Uterus (tissue), 2 donors: ENCODE data around the gene NRTN.

Experiments
- POLR2A ChIP-seq, 2 donors: fragments of 450-650 bp; IDR thresholded peaks; one replicate each; pipeline ENCODE4 v1.6.1; 2016; ENCODE audit warnings: antibody characterized with exemption in 2 of 2, mild to moderate bottlenecking in 1 of 2, moderate library complexity in 1 of 2
- TF ChIP-seq, protein P1 (sequence below), 4 experiments: fragments of 200-600 bp in 2 of 4; fragments of 450-650 bp in 2 of 4; sonication (generic) in 2 of 4; IDR thresholded peaks; one replicate each; pipeline ENCODE4 v1.5.1; 2016 to 2019; ENCODE audit warnings: antibody characterized with exemption in 4 of 4, mild to moderate bottlenecking in 2 of 4, moderate library complexity in 1 of 4

DNA sequence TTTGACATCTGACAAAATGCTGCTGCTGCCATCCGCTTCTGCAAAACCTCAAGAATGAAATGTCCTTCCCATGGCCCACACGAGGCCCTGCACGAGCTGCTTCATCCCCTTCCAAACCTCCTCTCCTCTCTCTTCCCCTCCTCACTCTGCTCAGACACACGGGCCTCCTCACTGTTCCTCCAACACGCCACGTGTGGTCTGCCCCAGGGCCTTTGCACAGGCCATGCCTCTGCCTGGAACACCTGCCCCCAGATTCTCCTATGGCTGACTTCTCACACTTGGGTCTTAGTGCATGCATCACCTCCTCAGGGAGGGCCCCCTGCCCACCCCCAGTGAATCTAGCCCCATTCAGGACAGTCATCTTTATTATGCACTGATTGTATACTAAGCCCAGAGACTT is 15.9 kb downstream of the NRTN start:
- TF ChIP-seq, protein P1, sequence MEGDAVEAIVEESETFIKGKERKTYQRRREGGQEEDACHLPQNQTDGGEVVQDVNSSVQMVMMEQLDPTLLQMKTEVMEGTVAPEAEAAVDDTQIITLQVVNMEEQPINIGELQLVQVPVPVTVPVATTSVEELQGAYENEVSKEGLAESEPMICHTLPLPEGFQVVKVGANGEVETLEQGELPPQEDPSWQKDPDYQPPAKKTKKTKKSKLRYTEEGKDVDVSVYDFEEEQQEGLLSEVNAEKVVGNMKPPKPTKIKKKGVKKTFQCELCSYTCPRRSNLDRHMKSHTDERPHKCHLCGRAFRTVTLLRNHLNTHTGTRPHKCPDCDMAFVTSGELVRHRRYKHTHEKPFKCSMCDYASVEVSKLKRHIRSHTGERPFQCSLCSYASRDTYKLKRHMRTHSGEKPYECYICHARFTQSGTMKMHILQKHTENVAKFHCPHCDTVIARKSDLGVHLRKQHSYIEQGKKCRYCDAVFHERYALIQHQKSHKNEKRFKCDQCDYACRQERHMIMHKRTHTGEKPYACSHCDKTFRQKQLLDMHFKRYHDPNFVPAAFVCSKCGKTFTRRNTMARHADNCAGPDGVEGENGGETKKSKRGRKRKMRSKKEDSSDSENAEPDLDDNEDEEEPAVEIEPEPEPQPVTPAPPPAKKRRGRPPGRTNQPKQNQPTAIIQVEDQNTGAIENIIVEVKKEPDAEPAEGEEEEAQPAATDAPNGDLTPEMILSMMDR (IDR thresholded peaks at IDR 0.05) = no peak
- no peak for TF ChIP-seq POLR2A (IDR thresholded peaks at IDR 0.05)
